K562 (cell line): ENCODE measurements around the gene PLK1. TPM values are rescaled to one million over a fixed set of nuclear protein-coding genes. Genes with fewer than 3 reads are reported as not detected.

Source experiments
- BRD9 ChIP-seq: fragments of 450-650 bp; IDR thresholded peaks from 2 replicates; pipeline ENCODE4 v1.6.1; 2018; ENCODE audit warnings: low read depth; ENCODE audit not compliant: partially characterized antibody
- CCNT2 ChIP-seq: IDR thresholded peaks from 2 replicates; pipeline ENCODE4 v1.6.1; 2011; ENCODE audit warnings: borderline replicate concordance, low read depth, mild to moderate bottlenecking, moderate library complexity, mixed read lengths, low read length; ENCODE audit not compliant: insufficient read length; ENCODE audit errors: extremely low read depth
- CHD4 ChIP-seq: fragments of 200-600 bp; sonication (generic); IDR thresholded peaks from 3 replicates; pipeline ENCODE4 v1.6.1; 2012; ENCODE audit warnings: low read depth, mild to moderate bottlenecking, mixed read lengths, low read length, inconsistent platforms; ENCODE audit not compliant: insufficient read depth, insufficient replicate concordance, poor library complexity, severe bottlenecking
- ESRRB ChIP-seq: fragments of 250-450 bp; sonication (Bioruptor Pico); IDR thresholded peaks from 2 replicates; pipeline ENCODE4 v1.5.0; 2020; ENCODE audit warnings: mild to moderate bottlenecking, moderate library complexity, borderline replicate concordance
- ETS2 ChIP-seq: IDR thresholded peaks from 2 replicates; pipeline ENCODE4 v1.6.1; 2016; ENCODE audit warnings: borderline replicate concordance, missing genetic modification characterization, mild to moderate bottlenecking, moderate library complexity, missing compliant biosample characterization; ENCODE audit not compliant: poor library complexity, severe bottlenecking
- ETV5 ChIP-seq: sonication (generic); formaldehyde crosslinking; IDR thresholded peaks from 2 replicates; pipeline ENCODE4 v1.4.0; 2020; ENCODE audit warnings: low read depth, mild to moderate bottlenecking, missing genetic modification reagents
- FOS ChIP-seq: IDR thresholded peaks from 3 replicates; pipeline ENCODE4 v1.6.1; 2011; ENCODE audit not compliant: insufficient read length; ENCODE audit errors: extremely low read depth
- FOXA3 ChIP-seq, 2 experiments: fragments of 450-650 bp in 1 of 2; sonication (generic) in 1 of 2; formaldehyde crosslinking; IDR thresholded peaks in 1 of 2; conservative IDR thresholded peaks in 1 of 2; 2 replicates each; pipeline versions ENCODE4 v1.4.0 to v1.8.0; 2020 to 2022; ENCODE audit warnings: mild to moderate bottlenecking in 2 of 2, missing genetic modification reagents in 1 of 2
- FOXP1 ChIP-seq: sonication (generic); formaldehyde crosslinking; IDR thresholded peaks from 2 replicates; pipeline ENCODE4 v1.8.0; 2022; ENCODE audit warnings: mild to moderate bottlenecking, missing genetic modification reagents
- HDAC1 ChIP-seq, 2 experiments: fragments of 450-650 bp; IDR thresholded peaks; 2 replicates each; pipeline ENCODE4 v1.6.1; 2016 to 2017; ENCODE audit warnings: inconsistent platforms in 1 of 2, mild to moderate bottlenecking in 1 of 2, moderate library complexity in 1 of 2
- JUND ChIP-seq, 2 experiments: IDR thresholded peaks; 2 replicates in 1 of 2; 3 replicates in 1 of 2; pipeline ENCODE4 v1.6.1; 2011; ENCODE audit warnings: borderline replicate concordance in 2 of 2, low read depth in 2 of 2, low read length in 2 of 2, improper control_type of control experiment in 1 of 2, missing biosample characterization in 1 of 2, missing genetic modification characterization in 1 of 2, missing genetic modification reagents in 1 of 2
- MLX ChIP-seq, 2 experiments: fragments of 450-650 bp in 1 of 2; sonication (generic) in 1 of 2; formaldehyde crosslinking; conservative IDR thresholded peaks; 2 replicates each; pipeline versions ENCODE4 v1.4.0 to v1.8.1; 2020 to 2022; ENCODE audit warnings: mild to moderate bottlenecking in 1 of 2, missing genetic modification reagents in 1 of 2
- NCOA6 ChIP-seq: fragments of 450-650 bp; IDR thresholded peaks from 2 replicates; pipeline ENCODE4 v1.6.1; 2017; ENCODE audit warnings: mild to moderate bottlenecking
- POLR2AphosphoS2 ChIP-seq: IDR thresholded peaks from 2 replicates; pipeline ENCODE4 v1.6.1; 2012; ENCODE audit warnings: low read length, improper control_type of control experiment
- SIN3B ChIP-seq: fragments of 450-650 bp; IDR thresholded peaks from 2 replicates; pipeline ENCODE4 v1.6.1; 2017; ENCODE audit warnings: low read depth, mild to moderate bottlenecking, moderate library complexity
- SMAD1 ChIP-seq: fragments of 150-350 bp; IDR thresholded peaks from 2 replicates; pipeline ENCODE4 v1.6.1; 2014; ENCODE audit warnings: low read length, low read depth; ENCODE audit not compliant: partially characterized antibody
- TCF7 ChIP-seq: sonication (generic); IDR thresholded peaks from 2 replicates; pipeline ENCODE4 v1.6.1; 2016; ENCODE audit warnings: antibody characterized with exemption, borderline replicate concordance
- TGIF2 ChIP-seq: sonication (generic); formaldehyde crosslinking; IDR thresholded peaks from 2 replicates; pipeline ENCODE4 v1.8.1; 2022; ENCODE audit warnings: mild to moderate bottlenecking, missing genetic modification reagents, moderate library complexity
- ZNF165 ChIP-seq: fragments of 250-450 bp; sonication (Bioruptor Pico); IDR thresholded peaks from 2 replicates; pipeline ENCODE4 v1.4.0; 2020; ENCODE audit warnings: borderline replicate concordance
- ZNF57 ChIP-seq: fragments of 450-650 bp; formaldehyde crosslinking; IDR thresholded peaks from 2 replicates; pipeline ENCODE4 v1.4.0; 2020; ENCODE audit warnings: mild to moderate bottlenecking, moderate library complexity
- ZNF79 ChIP-seq: fragments of 250-450 bp; sonication (Bioruptor Pico); IDR thresholded peaks from 2 replicates; pipeline ENCODE4 v1.4.0; 2020; ENCODE audit warnings: low read depth, mild to moderate bottlenecking, moderate library complexity
- polyA plus RNA-seq, 8 experiments: library from polyadenylated mRNA; depleted of rRNA in 4 of 8; stranded (reverse) in 5 of 8; unstranded in 3 of 8; fragments of >200 nt; fragmentation: Nextera tagmentation in 2 of 8; fragmentation: Illumina TruSeq in 1 of 8; extraction: Ambion mirVana in 2 of 8; extraction: Trizol in 1 of 8; gene quantifications; 2 replicates each; pipeline versions ENCODE4 v1.2.1 to v1.2.3, GENCODE V29; 2011 to 2014; ENCODE audit warnings: inconsistent platforms in 1 of 8, missing spikeins in 1 of 8
- total RNA-seq, 7 experiments: library from RNA; depleted of rRNA in 6 of 7; stranded (reverse); fragments of >200 nt in 6 of 7; fragmentation: Illumina TruSeq in 2 of 7; extraction: Trizol in 2 of 7; gene quantifications; 2 replicates each; pipeline versions ENCODE4 v1.2.1 to v1.2.3, GENCODE V29; 2011 to 2021; ENCODE audit warnings: low replicate concordance in 1 of 7
- TF ChIP-seq, protein P1 (sequence below), 2 experiments: fragments of 250-450 bp in 1 of 2; fragments of 450-650 bp in 1 of 2; sonication (Bioruptor Pico) in 1 of 2; IDR thresholded peaks; 2 replicates each; pipeline versions ENCODE4 v1.6.1 to v1.8.0; 2016 to 2021; ENCODE audit warnings: mild to moderate bottlenecking in 2 of 2, moderate library complexity in 2 of 2, missing compliant biosample characterization in 1 of 2, missing genetic modification characterization in 1 of 2
- TF ChIP-seq, protein P2 (sequence below): IDR thresholded peaks from 2 replicates; pipeline ENCODE4 v1.6.1; 2012; ENCODE audit warnings: low read depth, low read length, improper control_type of control experiment, borderline replicate concordance

The PLK1 gene
- total and polyA plus RNA-seq, 9 of the 15 experiments (the other 6 are each of a cell fraction or from before 2014, with no cell fraction given), result 13.6 to 212 (median 45.5) TPM

- no peak for TF ChIP-seq ZNF79 (CRISPR knock-in tag)
- peak in 1 of 2 experiments; percentile 82; a peak in 1 of 4 replicates for TF ChIP-seq MLX (CRISPR knock-in tag; conservative IDR thresholded peaks at IDR 0.05)
- TF ChIP-seq, protein P1, sequence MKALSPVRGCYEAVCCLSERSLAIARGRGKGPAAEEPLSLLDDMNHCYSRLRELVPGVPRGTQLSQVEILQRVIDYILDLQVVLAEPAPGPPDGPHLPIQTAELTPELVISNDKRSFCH (CRISPR knock-in tag; IDR thresholded peaks at IDR 0.05), result no peak
- TF ChIP-seq, protein P1 (tag; IDR thresholded peaks at IDR 0.05), result peak; percentile 19; the same call in 1 of the 2 replicates
- TF ChIP-seq HDAC1 (IDR thresholded peaks at IDR 0.05), result peak in 1 of 2 experiments; percentile 92; a peak in 2 of 4 replicates
- TF ChIP-seq ZNF57, result no peak
- TF ChIP-seq ETS2 (tag), result no peak
- no peak for TF ChIP-seq ZNF165 (CRISPR knock-in tag)
- peak; percentile 57 for TF ChIP-seq SMAD1
- TF ChIP-seq FOS, result no peak
- TF ChIP-seq, protein P2, sequence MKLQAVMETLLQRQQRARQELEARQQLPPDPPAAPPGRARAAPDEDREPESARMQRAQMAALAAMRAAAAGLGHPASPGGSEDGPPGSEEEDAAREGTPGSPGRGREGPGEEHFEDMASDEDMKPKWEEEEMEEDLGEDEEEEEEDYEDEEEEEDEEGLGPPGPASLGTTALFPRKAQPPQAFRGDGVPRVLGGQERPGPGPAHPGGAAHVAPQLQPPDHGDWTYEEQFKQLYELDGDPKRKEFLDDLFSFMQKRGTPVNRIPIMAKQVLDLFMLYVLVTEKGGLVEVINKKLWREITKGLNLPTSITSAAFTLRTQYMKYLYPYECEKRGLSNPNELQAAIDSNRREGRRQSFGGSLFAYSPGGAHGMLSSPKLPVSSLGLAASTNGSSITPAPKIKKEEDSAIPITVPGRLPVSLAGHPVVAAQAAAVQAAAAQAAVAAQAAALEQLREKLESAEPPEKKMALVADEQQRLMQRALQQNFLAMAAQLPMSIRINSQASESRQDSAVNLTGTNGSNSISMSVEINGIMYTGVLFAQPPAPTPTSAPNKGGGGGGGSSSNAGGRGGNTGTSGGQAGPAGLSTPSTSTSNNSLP, result no peak
- TF ChIP-seq CHD4, result no peak
- no peak for TF ChIP-seq TCF7
- TF ChIP-seq CCNT2, result no peak
- TF ChIP-seq TGIF2 (CRISPR knock-in tag), result no peak; the same call in 1 of the 2 replicates
- no peak for TF ChIP-seq JUND (IDR thresholded peaks at IDR 0.05; ENCODE audit: borderline replicate concordance, low read depth, low read length)
- peak; percentile 26; the same call in 1 of the 3 replicates for TF ChIP-seq JUND (tag; IDR thresholded peaks at IDR 0.05; ENCODE audit: borderline replicate concordance, low read depth, low read length)
- no peak for TF ChIP-seq POLR2AphosphoS2
- no peak; the same call in 1 of the 2 replicates for TF ChIP-seq ETV5 (CRISPR knock-in tag)
- TF ChIP-seq FOXP1 (CRISPR knock-in tag), result no peak
- TF ChIP-seq SIN3B, result 0 out of 2 replicates have a peak, but pooled peaks have one; percentile 27
- no peak for TF ChIP-seq NCOA6
- TF ChIP-seq ESRRB (CRISPR knock-in tag), result no peak
- no peak for TF ChIP-seq BRD9
- no peak for TF ChIP-seq FOXA3 (CRISPR knock-in tag; conservative IDR thresholded peaks at IDR 0.05 in 1 of 2, IDR thresholded peaks at IDR 0.05 in 1 of 2)
These were observed at the start of gene PLK1 (continued) for GRCh38 chr16:23678430-23679273.
